Osteocyte (in vitro differentiated cells): ENCODE data around the gene MCEE. TPM values are rescaled to one million over a fixed set of nuclear protein-coding genes. Genes with fewer than 3 reads are reported as not detected.

Experiments used
- DNase-seq: peaks from one replicate; pipeline ENCODE4 v3.0.0; 2021; ENCODE audit warnings: mixed read lengths; ENCODE audit not compliant: unreplicated experiment; ENCODE audit errors: extremely low spot score
- H3K27ac Mint-ChIP-seq: one replicate; pipeline ENCODE4 v1.8.0; 2021; ENCODE audit warnings: mild to moderate bottlenecking, mixed read lengths; ENCODE audit not compliant: unreplicated experiment
- H3K27me3 Mint-ChIP-seq: one replicate; pipeline ENCODE4 v1.8.0; 2021; ENCODE audit warnings: mixed read lengths; ENCODE audit not compliant: unreplicated experiment
- H3K36me3 Mint-ChIP-seq: one replicate; pipeline ENCODE4 v1.8.0; 2021; ENCODE audit warnings: mixed read lengths; ENCODE audit not compliant: unreplicated experiment
- H3K4me1 Mint-ChIP-seq: one replicate; pipeline ENCODE4 v1.8.0; 2021; ENCODE audit warnings: mixed read lengths; ENCODE audit not compliant: unreplicated experiment
- H3K4me3 Mint-ChIP-seq: one replicate; pipeline ENCODE4 v1.8.0; 2021; ENCODE audit warnings: mild to moderate bottlenecking, moderate library complexity, mixed read lengths; ENCODE audit not compliant: unreplicated experiment
- H3K9me3 Mint-ChIP-seq: one replicate; pipeline ENCODE4 v1.8.0; 2021; ENCODE audit warnings: mixed read lengths; ENCODE audit not compliant: unreplicated experiment
- CTCF ChIP-seq: fragments of 200-600 bp; sonication (generic); IDR thresholded peaks from 2 replicates; pipeline ENCODE4 v1.5.0; 2021; ENCODE audit warnings: antibody characterized with exemption, mild to moderate bottlenecking, moderate library complexity
- total RNA-seq: library from RNA; stranded (reverse); gene quantifications from 2 replicates; pipeline ENCODE4 v1.2.1, GENCODE V29; 2021

The MCEE gene
- total RNA-seq, 1 donor from 2014 or later = 18.2 TPM

- peak within 1 kb of the TSS; percentile 94 for H3K4me3 Mint-ChIP-seq
- peaks cover 16% of the 10 kb centered on the region for H3K27me3 Mint-ChIP-seq
- TF ChIP-seq CTCF = no peak
- no peaks in the 10 kb centered on the region for H3K9me3 Mint-ChIP-seq
- H3K36me3 Mint-ChIP-seq = peaks cover 15% of the 10 kb centered on the region
- peak within 1 kb of the TSS; percentile 99 for H3K27ac Mint-ChIP-seq
- H3K4me1 Mint-ChIP-seq = peaks cover 36% of the 10 kb centered on the region
- peak; percentile 99 for DNase-seq
Observed at GRCh38 chr2:71068218-71069035, 61.6 kb downstream of the MCEE start, which contains the start of gene NAGK. Gene NAGK (plus strand): TSS chr2:71068648. CDS start chr2:71068684, 36 bp downstream.

DNA sequence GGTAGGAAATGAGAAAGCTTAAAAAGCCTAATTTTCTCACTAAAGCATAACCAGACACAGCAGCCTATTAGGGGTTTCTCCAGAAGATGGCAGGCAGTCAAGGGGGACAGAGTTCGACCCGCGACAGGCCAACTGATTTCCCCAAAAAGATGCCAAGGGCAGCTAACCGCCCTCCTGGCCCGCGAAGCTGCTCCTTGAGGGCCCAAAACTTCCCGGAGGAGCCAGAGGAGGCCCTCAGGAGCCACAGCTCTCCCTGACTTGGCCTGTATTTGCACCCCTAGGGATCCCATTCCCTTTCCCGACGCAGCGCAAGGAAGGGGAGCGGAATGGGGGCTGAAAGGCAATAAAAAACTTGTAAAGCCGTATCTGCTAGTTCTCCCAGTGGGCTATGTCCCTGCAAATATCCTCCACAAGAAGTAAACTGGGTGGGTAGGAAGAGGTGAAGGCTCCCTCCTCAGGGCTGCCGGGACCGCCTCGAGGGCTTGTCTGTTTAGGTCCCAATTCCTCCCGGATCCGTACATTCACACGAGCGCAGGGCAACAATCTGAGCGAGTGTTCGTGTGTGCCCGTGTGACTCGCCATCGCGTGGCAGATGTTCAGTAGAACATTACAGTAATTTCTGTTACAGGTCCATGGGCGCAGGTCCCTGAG lies 62.3 kb downstream of the MCEE start:
- TF ChIP-seq CTCF = peak; percentile 12
- peaks cover 23% of the 10 kb centered on the region for H3K27me3 Mint-ChIP-seq
- no peaks in the 10 kb centered on the region for H3K9me3 Mint-ChIP-seq
- H3K36me3 Mint-ChIP-seq = peaks cover 10% of the 10 kb centered on the region
- H3K4me1 Mint-ChIP-seq = peaks cover 36% of the 10 kb centered on the region
- DNase-seq = no peak
- H3K4me3 Mint-ChIP-seq = peak overlapping the region; percentile 94
- H3K27ac Mint-ChIP-seq = peak overlapping the region; percentile 99

- Mint-ChIP-seq H3K9me3 (no peaks in the 10 kb centered on the region), H3K4me3 (no peak overlapping the region), H3K27me3 (peaks cover 27% of the 10 kb centered on the region), H3K27ac (no peak overlapping the region), H3K4me1 (peaks cover 34% of the 10 kb centered on the region), H3K36me3 (peaks cover 8% of the 10 kb centered on the region)
- DNase-seq = no peak
- TF ChIP-seq CTCF = no peak
Observed at GRCh38 chr2:71066856-71067255, 63.2 kb downstream of the MCEE start.

DNA sequence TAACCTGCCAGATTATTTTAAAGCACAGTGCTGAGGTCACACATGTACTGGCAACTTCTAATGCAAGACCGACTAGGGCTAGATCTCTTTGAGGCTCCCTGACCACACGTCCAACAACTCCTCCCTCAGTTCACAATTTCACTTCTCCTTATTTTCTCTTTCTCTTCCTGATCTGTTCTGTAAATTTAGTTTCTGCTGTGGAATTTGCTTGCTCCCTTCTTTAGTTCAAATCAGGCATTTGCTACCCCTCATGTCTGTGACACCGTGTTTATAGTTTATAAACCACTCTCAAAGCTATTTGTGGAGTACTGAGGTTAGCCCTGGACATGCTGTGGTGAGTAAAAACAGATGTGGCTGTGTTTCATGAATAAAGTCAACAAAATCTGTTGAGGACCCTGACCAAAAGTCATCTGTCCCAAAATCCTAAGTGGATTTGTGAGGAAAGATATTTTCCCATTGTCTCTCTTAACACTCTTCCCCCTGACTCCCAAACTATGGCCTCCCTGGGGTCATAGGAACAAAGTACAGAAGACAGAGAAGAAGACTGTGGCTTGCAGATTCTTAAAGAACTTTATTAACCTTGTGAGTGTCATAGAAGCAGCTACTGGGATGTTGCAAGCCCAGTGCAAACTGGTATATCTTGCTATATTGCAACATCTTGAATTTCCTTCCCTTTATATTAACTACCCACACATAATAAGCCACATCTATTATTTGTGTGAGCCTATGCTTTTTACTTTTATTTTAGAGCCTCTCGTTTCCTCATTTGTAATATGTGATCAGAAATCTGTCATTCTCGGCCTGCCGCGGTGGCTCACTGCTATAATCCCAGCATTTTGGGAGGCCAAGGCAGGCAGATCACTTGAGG lies 65.0 kb downstream of the MCEE start:
- no peak for DNase-seq
- peaks cover 15% of the 10 kb centered on the region for H3K4me1 Mint-ChIP-seq

More for the DNA sequence above, 65.0 kb downstream of the MCEE start:
- H3K4me3 Mint-ChIP-seq = no peak overlapping the region
- peaks cover 38% of the 10 kb centered on the region for H3K27me3 Mint-ChIP-seq
- H3K36me3 Mint-ChIP-seq = no peaks in the 10 kb centered on the region
- no peaks in the 10 kb centered on the region for H3K9me3 Mint-ChIP-seq
- peak overlapping the region; percentile 4 for H3K27ac Mint-ChIP-seq
- TF ChIP-seq CTCF = no peak
